Esophagus muscularis mucosa (tissue), 3 donors: ENCODE measurements around the gene TRPC4AP.

Experiments used
- POLR2A ChIP-seq: fragments of 450-650 bp; IDR thresholded peaks from one replicate; pipeline ENCODE4 v1.6.1; 2017; ENCODE audit warnings: antibody characterized with exemption, moderate library complexity, mild to moderate bottlenecking, low read depth
- TF ChIP-seq, protein P1 (sequence below), 3 experiments: fragments of 200-600 bp in 2 of 3; fragments of 450-650 bp in 1 of 3; sonication (generic) in 2 of 3; IDR thresholded peaks; one replicate each; pipeline ENCODE4 v1.5.1; 2017 to 2019; ENCODE audit warnings: antibody characterized with exemption in 3 of 3, mild to moderate bottlenecking in 2 of 3, moderate library complexity in 1 of 3

GRCh38 chr20:35007413-35007812, 85.2 kb downstream of the TRPC4AP start:
- TF ChIP-seq, protein P1, sequence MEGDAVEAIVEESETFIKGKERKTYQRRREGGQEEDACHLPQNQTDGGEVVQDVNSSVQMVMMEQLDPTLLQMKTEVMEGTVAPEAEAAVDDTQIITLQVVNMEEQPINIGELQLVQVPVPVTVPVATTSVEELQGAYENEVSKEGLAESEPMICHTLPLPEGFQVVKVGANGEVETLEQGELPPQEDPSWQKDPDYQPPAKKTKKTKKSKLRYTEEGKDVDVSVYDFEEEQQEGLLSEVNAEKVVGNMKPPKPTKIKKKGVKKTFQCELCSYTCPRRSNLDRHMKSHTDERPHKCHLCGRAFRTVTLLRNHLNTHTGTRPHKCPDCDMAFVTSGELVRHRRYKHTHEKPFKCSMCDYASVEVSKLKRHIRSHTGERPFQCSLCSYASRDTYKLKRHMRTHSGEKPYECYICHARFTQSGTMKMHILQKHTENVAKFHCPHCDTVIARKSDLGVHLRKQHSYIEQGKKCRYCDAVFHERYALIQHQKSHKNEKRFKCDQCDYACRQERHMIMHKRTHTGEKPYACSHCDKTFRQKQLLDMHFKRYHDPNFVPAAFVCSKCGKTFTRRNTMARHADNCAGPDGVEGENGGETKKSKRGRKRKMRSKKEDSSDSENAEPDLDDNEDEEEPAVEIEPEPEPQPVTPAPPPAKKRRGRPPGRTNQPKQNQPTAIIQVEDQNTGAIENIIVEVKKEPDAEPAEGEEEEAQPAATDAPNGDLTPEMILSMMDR (IDR thresholded peaks at IDR 0.05), result no peak
- TF ChIP-seq POLR2A, result no peak
